ENCODE data around the gene PRSS58. TPM values are rescaled to one million over a fixed set of nuclear protein-coding genes. Genes with fewer than 3 reads are reported as not detected.

The PRSS58 gene
- total and polyA plus RNA-seq, 2 donors from 2014 or later = not detected

- DNase-seq (no peak), FAIRE-seq (no peak)
- no peak for TF ChIP-seq CTCF (IDR thresholded peaks at IDR 0.05; ENCODE audit: borderline replicate concordance, extremely low read depth, insufficient read depth)
- Histone ChIP-seq H3K27me3 (ENCODE audit: control insufficient read depth, insufficient read depth, low read length) (no peaks in the 10 kb centered on the region), H3K9ac (ENCODE audit: low read length in 3 of 3) (no peak overlapping the region), H3K9me3 (ENCODE audit: control insufficient read depth in 2 of 3, insufficient read depth in 1 of 3, low read length in 3 of 3) (peaks cover 0 to 8% (median 8%) of the 10 kb centered on the region in 3 donors), H3K36me3 (ENCODE audit: control insufficient read depth in 2 of 3, insufficient read depth in 3 of 3, low read length in 3 of 3) (no peaks in the 10 kb centered on the region), H3K4me1 (ENCODE audit: control insufficient read depth in 2 of 3, insufficient read depth in 2 of 3, low read depth in 1 of 3, low read length in 3 of 3) (no peaks in the 10 kb centered on the region), H3K4me3 (ENCODE audit: low read length in 3 of 3) (no peak overlapping the region), H3K27ac (ENCODE audit: low read depth in 2 of 2, low read length in 2 of 2) (no peak overlapping the region)
- intact Hi-C loops (cut with DNase I) = no loop called here
These were observed 21.7 kb upstream of the PRSS58 start for GRCh38 chr7:142279601-142280000.

- TF ChIP-seq CTCF (IDR thresholded peaks at IDR 0.05; ENCODE audit: borderline replicate concordance, extremely low read depth, insufficient read depth) = no peak
- Histone ChIP-seq H3K27ac (ENCODE audit: low read depth in 2 of 2, low read length in 2 of 2) (no peak overlapping the region), H3K4me1 (ENCODE audit: control insufficient read depth in 2 of 3, insufficient read depth in 2 of 3, low read depth in 1 of 3, low read length in 3 of 3) (no peaks in the 10 kb centered on the region), H3K4me3 (ENCODE audit: low read length in 3 of 3) (no peak overlapping the region), H3K9ac (ENCODE audit: low read length in 3 of 3) (no peak overlapping the region), H3K36me3 (ENCODE audit: control insufficient read depth in 2 of 3, insufficient read depth in 3 of 3, low read length in 3 of 3) (no peaks in the 10 kb centered on the region), H3K9me3 (ENCODE audit: control insufficient read depth in 2 of 3, insufficient read depth in 1 of 3, low read length in 3 of 3) (peaks cover 0 to 8% (median 8%) of the 10 kb centered on the region in 3 donors), H3K27me3 (ENCODE audit: control insufficient read depth, insufficient read depth, low read length) (no peaks in the 10 kb centered on the region)
- intact Hi-C loops (cut with DNase I) = no loop called here
- DNase-seq (no peak), FAIRE-seq (no peak)
These were observed 17.2 kb upstream of the PRSS58 start for GRCh38 chr7:142275028-142275427.

- intact Hi-C loops (cut with DNase I) = no loop called here
- no peaks in the 10 kb centered on the region for H3K4me1 ChIP-seq (ENCODE audit: control insufficient read depth in 2 of 3, insufficient read depth in 2 of 3, low read depth in 1 of 3, low read length in 3 of 3)
- DNase-seq = no peak
- no peak overlapping the region for H3K27ac ChIP-seq (ENCODE audit: low read depth in 2 of 2, low read length in 2 of 2)
- no peak overlapping the region for H3K9ac ChIP-seq (ENCODE audit: low read length in 3 of 3)
- H3K9me3 ChIP-seq (ENCODE audit: control insufficient read depth in 2 of 3, insufficient read depth in 1 of 3, low read length in 3 of 3) = peaks cover 0 to 8% (median 8%) of the 10 kb centered on the region in 3 donors
- no peak overlapping the region for H3K4me3 ChIP-seq (ENCODE audit: low read length in 3 of 3)
- H3K27me3 ChIP-seq (ENCODE audit: control insufficient read depth, insufficient read depth, low read length) = no peaks in the 10 kb centered on the region
- FAIRE-seq = no peak
- no peaks in the 10 kb centered on the region for H3K36me3 ChIP-seq (ENCODE audit: control insufficient read depth in 2 of 3, insufficient read depth in 3 of 3, low read length in 3 of 3)
- no peak for TF ChIP-seq CTCF (IDR thresholded peaks at IDR 0.05; ENCODE audit: borderline replicate concordance, extremely low read depth, insufficient read depth)
These were observed 15.0 kb upstream of the PRSS58 start for GRCh38 chr7:142272841-142273240.

Data from kidney (tissue), 14 donors.